ENCODE results near the gene CDH12.

The CDH12 gene

DNA sequence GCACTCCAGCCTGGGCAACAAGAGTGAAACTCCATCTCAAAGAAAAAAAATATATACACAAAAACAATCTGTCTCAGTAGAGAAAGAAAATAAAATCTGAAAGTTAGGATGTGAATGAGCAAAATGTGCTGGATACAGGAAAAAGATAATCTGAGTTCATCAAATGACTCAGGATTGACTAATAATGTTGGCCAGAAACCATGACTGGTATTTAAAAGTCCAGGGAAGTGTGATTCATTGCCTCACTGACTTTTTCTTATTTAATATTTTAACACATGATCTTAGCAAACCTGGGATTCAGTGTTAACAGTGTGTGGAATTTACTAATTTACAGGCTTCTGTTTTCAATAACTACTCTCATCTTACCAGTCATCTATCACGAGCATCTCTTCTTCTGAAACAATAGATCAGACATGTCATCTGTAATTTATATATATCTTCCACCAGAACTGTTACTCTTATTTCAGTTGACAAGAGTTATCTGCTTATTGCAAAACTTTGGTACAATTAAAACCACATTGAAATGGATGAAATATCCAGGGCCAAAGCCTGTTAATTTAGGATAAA lies 256.7 kb downstream of the CDH12 start:
- H2AFZ ChIP-seq (ENCODE audit: low read length) = no peak overlapping the region
- H3K27me3 ChIP-seq (ENCODE audit: insufficient read depth, low read length) = no peaks in the 10 kb centered on the region
- H3K4me3 ChIP-seq (ENCODE audit: low read depth, low read length, poor library complexity, severe bottlenecking) = no peak overlapping the region
- H3K4me2 ChIP-seq (ENCODE audit: low read length) = no peak overlapping the region
- H3K9me2 ChIP-seq (ENCODE audit: low read depth, low read length) = no peaks in the 10 kb centered on the region
- no peak for TF ChIP-seq CTCF (IDR thresholded peaks at IDR 0.05; ENCODE audit: low read length)
- no peak for TF ChIP-seq EZH2 (IDR thresholded peaks at IDR 0.05; ENCODE audit: borderline replicate concordance, low read length)
- no peaks in the 10 kb centered on the region for H3K79me2 ChIP-seq (ENCODE audit: insufficient read depth, low read length)
- H3K9me3 ChIP-seq (ENCODE audit: low read length) = no peaks in the 10 kb centered on the region
- H3F3A ChIP-seq (ENCODE audit: insufficient read depth, low read length) = no peaks in the 10 kb centered on the region
- no peak overlapping the region for H3K27ac ChIP-seq (ENCODE audit: low read depth, low read length, poor library complexity, severe bottlenecking)
- H3K9ac ChIP-seq (ENCODE audit: low read length) = no peak overlapping the region
- no peaks in the 10 kb centered on the region for H3K4me1 ChIP-seq (ENCODE audit: insufficient read depth, low read length, severe bottlenecking)
- H4K20me1 ChIP-seq (ENCODE audit: insufficient read depth, low read length) = no peaks in the 10 kb centered on the region
- no peaks in the 10 kb centered on the region for H3K36me3 ChIP-seq (ENCODE audit: insufficient read depth, low read length)

GRCh38 chr5:22594491-22594890 lies 258.7 kb downstream of the CDH12 start:
- no peak overlapping the region for H2AFZ ChIP-seq (ENCODE audit: low read length)
- H3K79me2 ChIP-seq (ENCODE audit: insufficient read depth, low read length) = no peaks in the 10 kb centered on the region
- H3K9me3 ChIP-seq (ENCODE audit: low read length) = no peaks in the 10 kb centered on the region
- no peak overlapping the region for H3K4me3 ChIP-seq (ENCODE audit: low read depth, low read length, poor library complexity, severe bottlenecking)
- H4K20me1 ChIP-seq (ENCODE audit: insufficient read depth, low read length) = no peaks in the 10 kb centered on the region
- H3K4me2 ChIP-seq (ENCODE audit: low read length) = no peak overlapping the region
- no peaks in the 10 kb centered on the region for H3K9me2 ChIP-seq (ENCODE audit: low read depth, low read length)
- H3F3A ChIP-seq (ENCODE audit: insufficient read depth, low read length) = no peaks in the 10 kb centered on the region
- no peak overlapping the region for H3K9ac ChIP-seq (ENCODE audit: low read length)
- no peaks in the 10 kb centered on the region for H3K4me1 ChIP-seq (ENCODE audit: insufficient read depth, low read length, severe bottlenecking)
- no peak overlapping the region for H3K27ac ChIP-seq (ENCODE audit: low read depth, low read length, poor library complexity, severe bottlenecking)
- TF ChIP-seq CTCF (IDR thresholded peaks at IDR 0.05; ENCODE audit: low read length) (no peak), EZH2 (IDR thresholded peaks at IDR 0.05; ENCODE audit: borderline replicate concordance, low read length) (no peak)
- no peaks in the 10 kb centered on the region for H3K36me3 ChIP-seq (ENCODE audit: insufficient read depth, low read length)
- no peaks in the 10 kb centered on the region for H3K27me3 ChIP-seq (ENCODE audit: insufficient read depth, low read length)

GRCh38 chr5:22593592-22593991 lies 259.6 kb downstream of the CDH12 start:
- no peak overlapping the region for H3K4me3 ChIP-seq (ENCODE audit: low read depth, low read length, poor library complexity, severe bottlenecking)
- no peaks in the 10 kb centered on the region for H4K20me1 ChIP-seq (ENCODE audit: insufficient read depth, low read length)
- no peaks in the 10 kb centered on the region for H3K9me2 ChIP-seq (ENCODE audit: low read depth, low read length)
- H3K9me3 ChIP-seq (ENCODE audit: low read length) = no peaks in the 10 kb centered on the region
- H3K79me2 ChIP-seq (ENCODE audit: insufficient read depth, low read length) = no peaks in the 10 kb centered on the region
- no peak overlapping the region for H3K27ac ChIP-seq (ENCODE audit: low read depth, low read length, poor library complexity, severe bottlenecking)
- no peak overlapping the region for H3K9ac ChIP-seq (ENCODE audit: low read length)
- H3K36me3 ChIP-seq (ENCODE audit: insufficient read depth, low read length) = no peaks in the 10 kb centered on the region
- no peak overlapping the region for H3K4me2 ChIP-seq (ENCODE audit: low read length)
- no peaks in the 10 kb centered on the region for H3K27me3 ChIP-seq (ENCODE audit: insufficient read depth, low read length)
- TF ChIP-seq EZH2 (IDR thresholded peaks at IDR 0.05; ENCODE audit: borderline replicate concordance, low read length) = no peak
- H3F3A ChIP-seq (ENCODE audit: insufficient read depth, low read length) = no peaks in the 10 kb centered on the region
- H2AFZ ChIP-seq (ENCODE audit: low read length) = no peak overlapping the region
- H3K4me1 ChIP-seq (ENCODE audit: insufficient read depth, low read length, severe bottlenecking) = no peaks in the 10 kb centered on the region

DNA sequence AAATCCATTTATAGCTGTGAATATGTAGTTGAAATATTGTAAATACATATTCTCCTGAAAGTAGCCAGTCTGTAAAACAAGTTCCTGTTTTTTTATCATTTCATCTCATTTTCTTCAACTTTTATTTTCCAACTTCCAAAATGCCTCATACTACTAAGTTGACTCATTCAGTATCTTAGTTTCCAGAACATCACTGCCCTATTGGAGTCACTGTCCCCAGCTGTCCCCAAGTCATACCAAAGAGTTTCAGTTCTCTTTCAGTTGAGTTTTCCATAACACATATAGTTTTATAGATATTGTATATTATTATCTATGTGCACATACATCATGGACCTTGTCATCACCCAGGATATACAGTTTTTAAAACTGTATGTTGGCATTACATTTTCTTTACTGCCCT lies 261.7 kb downstream of the CDH12 start:
- TF ChIP-seq CTCF (IDR thresholded peaks at IDR 0.05; ENCODE audit: low read length) (no peak), EZH2 (IDR thresholded peaks at IDR 0.05; ENCODE audit: borderline replicate concordance, low read length) (no peak)
- H3K36me3 ChIP-seq (ENCODE audit: insufficient read depth, low read length) = no peaks in the 10 kb centered on the region
- no peak overlapping the region for H3K4me2 ChIP-seq (ENCODE audit: low read length)

More for the DNA sequence above, 261.7 kb downstream of the CDH12 start:
- no peaks in the 10 kb centered on the region for H4K20me1 ChIP-seq (ENCODE audit: insufficient read depth, low read length)
- H3K9me3 ChIP-seq (ENCODE audit: low read length) = no peaks in the 10 kb centered on the region
- H3K27me3 ChIP-seq (ENCODE audit: insufficient read depth, low read length) = no peaks in the 10 kb centered on the region
- H3K9me2 ChIP-seq (ENCODE audit: low read depth, low read length) = no peaks in the 10 kb centered on the region
- no peak overlapping the region for H3K27ac ChIP-seq (ENCODE audit: low read depth, low read length, poor library complexity, severe bottlenecking)
- H3K9ac ChIP-seq (ENCODE audit: low read length) = no peak overlapping the region
- no peaks in the 10 kb centered on the region for H3K79me2 ChIP-seq (ENCODE audit: insufficient read depth, low read length)
- H3K4me3 ChIP-seq (ENCODE audit: low read depth, low read length, poor library complexity, severe bottlenecking) = no peak overlapping the region
- H3F3A ChIP-seq (ENCODE audit: insufficient read depth, low read length) = no peaks in the 10 kb centered on the region
- H3K4me1 ChIP-seq (ENCODE audit: insufficient read depth, low read length, severe bottlenecking) = no peaks in the 10 kb centered on the region
- H2AFZ ChIP-seq (ENCODE audit: low read length) = no peak overlapping the region

All from OCI-LY1 (cell line).